ENCODE measurements around the gene PNKP. TPM values are rescaled to one million over a fixed set of nuclear protein-coding genes. Genes with fewer than 3 reads are reported as not detected.

Gene PNKP
- total RNA-seq (73.8 and 74.5 TPM in 2 replicates), polyA plus RNA-seq (69.7 and 98.4 TPM in 2 replicates)

DNA sequence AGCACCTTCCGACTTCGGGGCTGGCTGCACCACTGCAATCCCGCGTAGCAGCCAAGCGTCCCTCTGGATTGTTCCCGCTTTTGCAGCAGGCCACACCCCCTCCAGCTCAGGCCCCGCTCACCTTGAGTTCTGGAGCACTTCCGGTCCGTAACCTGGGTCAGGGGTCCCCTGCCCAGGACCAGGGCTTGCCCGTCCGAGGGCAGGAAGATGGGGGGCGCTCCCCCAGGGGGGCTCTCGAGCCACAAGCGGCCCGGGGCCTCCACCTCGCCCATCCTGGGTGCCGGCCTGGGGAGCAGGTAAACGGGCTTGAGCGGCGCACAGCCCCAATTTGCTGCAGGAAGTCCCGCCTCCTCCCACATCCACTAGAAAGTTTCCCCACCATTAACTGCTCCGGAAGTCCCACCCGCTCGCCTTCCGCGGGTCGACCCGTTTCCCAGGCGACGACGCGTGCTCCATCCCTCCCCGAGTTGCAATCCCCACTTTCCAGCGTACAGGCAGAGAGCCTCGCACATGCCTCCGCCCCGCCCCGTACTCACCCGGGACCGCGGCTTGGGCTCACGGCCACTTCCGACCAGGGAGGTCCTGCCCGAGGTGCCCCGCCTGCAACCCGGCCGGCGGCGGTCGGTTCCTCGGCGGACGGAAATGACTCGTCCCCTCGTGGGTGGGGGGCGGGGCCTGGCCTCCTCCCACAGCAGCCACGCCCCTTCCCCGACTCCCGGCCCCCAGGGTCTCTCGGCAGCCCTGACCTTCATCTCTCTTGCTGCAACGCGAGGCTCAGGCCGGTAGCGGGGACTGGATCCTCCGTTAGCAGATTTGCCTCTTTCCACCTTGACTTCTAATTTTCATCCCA is at the start of gene PNKP:
Gene PNKP (minus strand): TSS at position 644 of the 850 bp plus-strand sequence. CDS start 372 bp downstream, at position 272.
- Histone ChIP-seq H3K27ac (peak within 1 kb of the TSS; percentile 56), H3K36me3 (peaks cover 4% of the 10 kb centered on the region), H3K27me3 (no peaks in the 10 kb centered on the region), H3K4me3 (peak within 1 kb of the TSS; percentile 72), H3K9me3 (ENCODE audit: low read depth) (no peaks in the 10 kb centered on the region), H3K4me1 (ENCODE audit: low read depth) (peaks cover 18% of the 10 kb centered on the region)
- peak; percentile 94 to 96 for DNase-seq (ENCODE audit: low read depth in 1 of 2, low spot score in 1 of 2)
- TF ChIP-seq, protein P1, sequence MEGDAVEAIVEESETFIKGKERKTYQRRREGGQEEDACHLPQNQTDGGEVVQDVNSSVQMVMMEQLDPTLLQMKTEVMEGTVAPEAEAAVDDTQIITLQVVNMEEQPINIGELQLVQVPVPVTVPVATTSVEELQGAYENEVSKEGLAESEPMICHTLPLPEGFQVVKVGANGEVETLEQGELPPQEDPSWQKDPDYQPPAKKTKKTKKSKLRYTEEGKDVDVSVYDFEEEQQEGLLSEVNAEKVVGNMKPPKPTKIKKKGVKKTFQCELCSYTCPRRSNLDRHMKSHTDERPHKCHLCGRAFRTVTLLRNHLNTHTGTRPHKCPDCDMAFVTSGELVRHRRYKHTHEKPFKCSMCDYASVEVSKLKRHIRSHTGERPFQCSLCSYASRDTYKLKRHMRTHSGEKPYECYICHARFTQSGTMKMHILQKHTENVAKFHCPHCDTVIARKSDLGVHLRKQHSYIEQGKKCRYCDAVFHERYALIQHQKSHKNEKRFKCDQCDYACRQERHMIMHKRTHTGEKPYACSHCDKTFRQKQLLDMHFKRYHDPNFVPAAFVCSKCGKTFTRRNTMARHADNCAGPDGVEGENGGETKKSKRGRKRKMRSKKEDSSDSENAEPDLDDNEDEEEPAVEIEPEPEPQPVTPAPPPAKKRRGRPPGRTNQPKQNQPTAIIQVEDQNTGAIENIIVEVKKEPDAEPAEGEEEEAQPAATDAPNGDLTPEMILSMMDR (IDR thresholded peaks at IDR 0.05; ENCODE audit: low read depth, low read length): no peak

DNA sequence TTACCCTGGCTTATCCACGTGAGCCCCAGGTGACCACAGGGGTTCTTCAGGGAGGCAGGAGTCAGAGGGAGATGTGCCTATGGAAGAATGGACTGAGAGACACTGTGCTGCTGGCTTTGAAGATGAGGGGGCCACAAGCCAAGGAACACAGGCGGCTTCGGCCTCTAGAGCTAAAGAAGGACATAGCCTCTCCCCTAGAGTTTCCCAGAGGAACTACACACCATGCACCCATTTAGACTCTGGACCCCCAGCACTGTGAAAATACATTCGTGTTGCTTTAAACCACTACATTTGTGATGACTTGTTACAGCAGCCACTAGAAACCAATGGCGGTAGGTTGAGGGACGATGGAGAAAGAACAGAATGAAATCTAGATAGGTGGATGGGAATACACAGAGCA is 47.9 kb upstream of the PNKP start:
- Histone ChIP-seq H3K36me3 (peaks cover 5% of the 10 kb centered on the region), H3K27me3 (no peaks in the 10 kb centered on the region), H3K9me3 (ENCODE audit: low read depth) (no peaks in the 10 kb centered on the region), H3K4me1 (ENCODE audit: low read depth) (no peaks in the 10 kb centered on the region), H3K4me3 (no peak overlapping the region), H3K27ac (no peak overlapping the region)
- TF ChIP-seq, protein P1 (IDR thresholded peaks at IDR 0.05; ENCODE audit: low read depth, low read length): peak; percentile 19
- DNase-seq (ENCODE audit: low read depth in 1 of 2, low spot score in 1 of 2): no peak

DNA sequence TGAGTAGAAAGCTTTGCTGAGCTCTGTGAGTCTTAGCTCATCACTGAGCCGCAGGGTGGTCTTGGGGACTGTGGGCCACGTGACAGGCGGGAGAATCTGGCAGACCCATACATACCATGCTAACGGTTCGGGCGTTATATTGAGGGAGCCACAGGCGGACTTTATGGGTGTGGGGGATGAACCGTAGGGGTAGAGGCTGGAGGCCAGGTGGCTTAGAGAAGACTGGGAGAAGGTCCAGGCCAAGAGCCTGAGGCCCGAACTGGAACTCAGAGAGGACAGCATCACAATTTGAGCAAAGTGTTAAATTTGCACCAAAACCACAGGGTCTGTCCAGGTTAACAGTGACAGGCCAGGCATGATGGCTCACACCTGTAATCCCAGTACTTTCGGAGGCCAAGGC is 46.3 kb upstream of the PNKP start:
- peaks cover 8% of the 10 kb centered on the region for H3K36me3 ChIP-seq

DNA sequence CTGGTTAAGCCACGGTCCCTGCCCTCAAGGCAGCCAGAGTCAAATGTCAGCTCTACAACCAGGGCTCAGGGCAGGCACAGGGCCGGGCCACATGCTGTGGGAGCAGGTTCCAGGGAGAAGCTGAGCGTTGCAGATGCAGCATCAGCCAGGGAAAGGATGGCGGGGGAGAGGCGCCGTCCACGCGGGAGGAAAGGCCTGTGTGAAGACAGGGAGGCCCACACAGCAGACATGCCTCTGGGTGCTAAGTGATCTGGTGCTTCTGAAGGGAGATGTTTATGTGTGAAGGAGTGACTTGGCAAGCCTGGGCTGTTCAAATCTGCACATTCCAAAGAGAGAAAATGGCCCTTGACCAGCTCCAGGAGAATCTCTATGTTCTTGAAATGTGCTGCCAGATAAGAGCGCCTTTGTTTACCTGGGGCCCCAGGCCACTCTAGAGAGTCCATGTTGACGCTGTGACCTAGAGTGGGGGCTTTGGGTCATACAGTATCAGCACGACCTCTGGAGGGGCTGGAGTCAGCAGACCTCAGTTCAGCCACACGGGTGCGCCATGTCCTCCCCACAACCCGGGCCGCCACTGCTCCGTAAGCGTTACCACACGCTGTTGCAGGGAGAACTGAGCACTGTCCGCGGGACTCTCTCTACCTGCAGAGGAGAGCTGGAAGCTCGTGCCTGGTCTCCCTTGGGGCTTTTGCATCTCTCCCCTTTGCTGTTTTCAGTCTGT is 45.7 kb upstream of the PNKP start:
- H3K9me3 ChIP-seq (ENCODE audit: low read depth): no peaks in the 10 kb centered on the region
- H3K27me3 ChIP-seq: no peaks in the 10 kb centered on the region
- H3K36me3 ChIP-seq: peaks cover 9% of the 10 kb centered on the region
- H3K4me3 ChIP-seq: no peak overlapping the region
- peak overlapping the region; percentile 78 for H3K27ac ChIP-seq
- DNase-seq (ENCODE audit: low read depth in 1 of 2, low spot score in 1 of 2): no peak
- no peaks in the 10 kb centered on the region for H3K4me1 ChIP-seq (ENCODE audit: low read depth)
- TF ChIP-seq, protein P1 (IDR thresholded peaks at IDR 0.05; ENCODE audit: low read depth, low read length): no peak

More for the DNA sequence above, 46.3 kb upstream of the PNKP start:
- peak overlapping the region; percentile 78 for H3K27ac ChIP-seq
- TF ChIP-seq, protein P1 (IDR thresholded peaks at IDR 0.05; ENCODE audit: low read depth, low read length): no peak
- DNase-seq (ENCODE audit: low read depth in 1 of 2, low spot score in 1 of 2): no peak
- no peaks in the 10 kb centered on the region for H3K27me3 ChIP-seq
- no peaks in the 10 kb centered on the region for H3K4me1 ChIP-seq (ENCODE audit: low read depth)
- H3K9me3 ChIP-seq (ENCODE audit: low read depth): no peaks in the 10 kb centered on the region
- no peak overlapping the region for H3K4me3 ChIP-seq

DNA sequence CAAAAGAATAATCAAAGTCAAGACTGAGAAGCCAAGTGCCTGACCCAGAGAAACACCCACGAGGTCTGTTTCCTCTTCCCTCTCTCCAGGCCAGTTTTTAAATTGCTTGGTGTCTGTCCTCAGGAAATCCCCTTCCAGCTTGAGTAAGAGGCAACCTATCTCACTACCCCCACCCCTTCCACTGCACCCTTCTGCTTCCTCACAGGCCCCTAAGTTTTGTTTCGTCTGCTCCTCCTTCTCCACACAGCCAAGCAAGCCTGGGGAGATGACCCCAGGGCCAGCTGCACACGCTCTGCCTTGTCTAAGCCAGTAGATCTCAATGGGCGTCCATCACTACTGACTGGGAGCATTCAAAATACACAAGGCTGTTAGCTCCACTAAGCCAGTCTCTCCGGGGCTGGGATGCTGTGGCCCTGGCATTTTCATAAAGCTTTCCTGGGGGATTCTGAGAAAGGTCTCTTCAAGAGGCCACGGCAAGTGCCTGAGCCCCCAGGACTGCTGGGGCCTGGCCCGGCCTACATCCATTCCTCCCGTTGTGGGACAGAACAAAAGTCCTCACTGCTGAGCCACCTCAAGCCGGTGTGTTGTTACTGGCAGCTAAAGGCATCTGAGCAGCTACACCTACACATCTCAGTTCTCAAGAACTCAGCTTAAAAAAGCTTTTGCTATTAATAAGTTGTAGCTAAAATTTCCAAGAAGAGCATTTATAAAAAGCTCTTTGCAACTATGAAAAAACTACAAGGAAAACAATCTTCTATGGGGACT is 44.2 kb upstream of the PNKP start:
- DNase-seq (ENCODE audit: low read depth in 1 of 2, low spot score in 1 of 2): peak in 1 of 2 donors; percentile 16
- Histone ChIP-seq H3K27me3 (no peaks in the 10 kb centered on the region), H3K27ac (no peak overlapping the region), H3K4me3 (no peak overlapping the region), H3K4me1 (ENCODE audit: low read depth) (no peaks in the 10 kb centered on the region), H3K9me3 (ENCODE audit: low read depth) (no peaks in the 10 kb centered on the region), H3K36me3 (peaks cover 15% of the 10 kb centered on the region)
- TF ChIP-seq, protein P1 (IDR thresholded peaks at IDR 0.05; ENCODE audit: low read depth, low read length): no peak
